ENCODE results near the gene LRIG1. TPM values are rescaled to one million over a fixed set of nuclear protein-coding genes. Genes with fewer than 3 reads are reported as not detected.
A peak's percentile ranks its signal among the peaks of the same experiment; 100 is the strongest.

Gene LRIG1
- total and polyA plus RNA-seq, 7 donors = 9.8 to 119 (median 41.1) TPM

GRCh38 chr3:66538390-66538789 lies 37.6 kb upstream of the LRIG1 start:
- TF ChIP-seq, protein P1, sequence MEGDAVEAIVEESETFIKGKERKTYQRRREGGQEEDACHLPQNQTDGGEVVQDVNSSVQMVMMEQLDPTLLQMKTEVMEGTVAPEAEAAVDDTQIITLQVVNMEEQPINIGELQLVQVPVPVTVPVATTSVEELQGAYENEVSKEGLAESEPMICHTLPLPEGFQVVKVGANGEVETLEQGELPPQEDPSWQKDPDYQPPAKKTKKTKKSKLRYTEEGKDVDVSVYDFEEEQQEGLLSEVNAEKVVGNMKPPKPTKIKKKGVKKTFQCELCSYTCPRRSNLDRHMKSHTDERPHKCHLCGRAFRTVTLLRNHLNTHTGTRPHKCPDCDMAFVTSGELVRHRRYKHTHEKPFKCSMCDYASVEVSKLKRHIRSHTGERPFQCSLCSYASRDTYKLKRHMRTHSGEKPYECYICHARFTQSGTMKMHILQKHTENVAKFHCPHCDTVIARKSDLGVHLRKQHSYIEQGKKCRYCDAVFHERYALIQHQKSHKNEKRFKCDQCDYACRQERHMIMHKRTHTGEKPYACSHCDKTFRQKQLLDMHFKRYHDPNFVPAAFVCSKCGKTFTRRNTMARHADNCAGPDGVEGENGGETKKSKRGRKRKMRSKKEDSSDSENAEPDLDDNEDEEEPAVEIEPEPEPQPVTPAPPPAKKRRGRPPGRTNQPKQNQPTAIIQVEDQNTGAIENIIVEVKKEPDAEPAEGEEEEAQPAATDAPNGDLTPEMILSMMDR (IDR thresholded peaks at IDR 0.05) = no peak
- ATAC-seq = no peak
- Histone ChIP-seq H3K27me3 (ENCODE audit: insufficient read depth in 3 of 3, low read length in 2 of 3) (no peaks in the 10 kb centered on the region), H3K4me3 (no peak overlapping the region), H3K27ac (no peak overlapping the region), H3K9me3 (no peaks in the 10 kb centered on the region), H3K4me1 (peaks cover 8% of the 10 kb centered on the region), H3K36me3 (ENCODE audit: insufficient read depth in 1 of 2, low read depth in 1 of 2) (no peaks in the 10 kb centered on the region)
- intact Hi-C loops (cut with DNase I) = no loop called here
- no peak for DNase-seq

DNA sequence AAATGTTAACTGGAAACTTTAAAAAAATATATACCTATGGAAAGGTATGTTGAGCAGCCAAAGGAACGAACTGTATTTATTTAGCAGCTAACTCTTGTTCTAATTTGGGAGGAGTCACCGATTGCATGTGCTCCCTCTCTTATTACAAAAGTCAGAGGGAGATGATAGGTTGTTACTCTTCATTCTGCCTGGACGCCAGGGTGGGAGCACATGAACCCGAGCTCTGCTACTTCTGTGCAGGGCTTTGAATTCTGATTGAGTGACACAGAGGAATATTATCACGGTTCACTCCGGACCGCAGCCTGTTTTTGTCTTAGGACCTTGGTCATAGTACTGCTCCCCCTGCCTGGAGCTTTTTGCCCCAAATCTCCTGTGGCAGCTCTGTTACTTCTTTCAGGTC lies 36.9 kb upstream of the LRIG1 start:
- WGBS, 3 donors = 26 to 50% (median 32%) methylated on average over 7 of the region's 7 CpGs
- Histone ChIP-seq H3K4me1 (peaks cover 8% of the 10 kb centered on the region), H3K9me3 (no peaks in the 10 kb centered on the region), H3K27me3 (ENCODE audit: insufficient read depth in 3 of 3, low read length in 2 of 3) (no peaks in the 10 kb centered on the region), H3K36me3 (ENCODE audit: insufficient read depth in 1 of 2, low read depth in 1 of 2) (no peaks in the 10 kb centered on the region), H3K27ac (no peak overlapping the region), H3K4me3 (no peak overlapping the region)
- TF ChIP-seq, protein P1 (IDR thresholded peaks at IDR 0.05) = no peak
- intact Hi-C loops (cut with DNase I) = no loop called here
- peak; percentile 37 to 66 (median 60) for ATAC-seq
- DNase-seq = no peak

DNA sequence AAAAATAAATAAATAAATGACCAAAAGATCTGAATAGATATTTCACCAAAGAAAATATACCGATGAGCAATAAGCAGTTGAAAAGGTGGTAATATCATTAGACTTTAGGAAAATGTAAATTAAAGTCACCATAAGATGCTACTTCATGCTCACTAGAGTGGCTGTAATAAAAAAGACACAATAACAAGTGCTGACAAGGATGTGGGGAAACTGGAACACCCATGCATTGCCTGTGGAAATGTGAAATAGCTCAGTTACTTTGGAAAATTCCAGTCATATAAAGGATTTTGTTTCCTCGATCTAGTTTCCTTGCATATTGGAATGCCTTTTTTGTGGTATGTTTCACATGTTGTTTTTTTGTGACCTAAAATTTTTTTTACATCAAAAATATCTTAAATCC lies 36.0 kb upstream of the LRIG1 start:
- ATAC-seq = no peak
- no peak overlapping the region for H3K4me3 ChIP-seq
- 96% methylated on average over 2 of the region's 2 CpGs for WGBS, 3 donors
- DNase-seq = no peak
- H3K36me3 ChIP-seq (ENCODE audit: insufficient read depth in 1 of 2, low read depth in 1 of 2) = no peaks in the 10 kb centered on the region
- intact Hi-C loops (cut with DNase I) = no loop called here
- H3K27ac ChIP-seq = no peak overlapping the region
- TF ChIP-seq, protein P1 (IDR thresholded peaks at IDR 0.05) = no peak
- H3K4me1 ChIP-seq = peaks cover 8% of the 10 kb centered on the region
- H3K27me3 ChIP-seq (ENCODE audit: insufficient read depth in 3 of 3, low read length in 2 of 3) = no peaks in the 10 kb centered on the region
- H3K9me3 ChIP-seq = no peaks in the 10 kb centered on the region

- Histone ChIP-seq H3K9me3 (no peaks in the 10 kb centered on the region), H3K27me3 (ENCODE audit: insufficient read depth in 3 of 3, low read length in 2 of 3) (no peaks in the 10 kb centered on the region), H3K4me3 (no peak overlapping the region), H3K36me3 (ENCODE audit: insufficient read depth in 1 of 2, low read depth in 1 of 2) (no peaks in the 10 kb centered on the region), H3K27ac (no peak overlapping the region), H3K4me1 (peaks cover 8% of the 10 kb centered on the region)
- ATAC-seq (no peak), DNase-seq (no peak)
- TF ChIP-seq, protein P1 (IDR thresholded peaks at IDR 0.05) = no peak
- intact Hi-C loops (cut with DNase I) = no loop called here
- WGBS, 3 donors = 79 to 83% (median 82%) methylated on average over 6 of the region's 6 CpGs
Measured at GRCh38 chr3:66534304-66534845, 33.6 kb upstream of the LRIG1 start.

DNA sequence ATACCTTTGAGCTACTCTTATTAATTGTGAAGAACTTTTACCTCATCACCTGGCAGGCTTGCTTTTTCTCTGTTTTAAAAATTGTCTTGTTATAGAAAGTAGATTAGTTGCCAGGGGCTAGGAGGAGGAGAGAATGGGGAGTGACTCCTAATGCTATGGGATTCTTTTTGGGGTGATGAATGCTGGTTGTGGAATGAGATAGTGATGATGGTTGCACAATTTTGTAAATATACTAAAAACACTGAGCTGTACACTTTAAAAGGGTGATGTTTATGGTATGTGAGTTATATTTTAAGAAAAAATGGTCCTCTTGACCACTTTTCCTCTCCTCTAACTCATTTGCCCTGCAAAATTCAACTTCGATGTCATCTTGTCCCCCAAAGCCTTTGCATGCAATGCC lies 31.8 kb upstream of the LRIG1 start:
- WGBS, 3 donors = 87 to 97% (median 91%) methylated on average over 1 of the region's 1 CpG
- TF ChIP-seq, protein P1 (IDR thresholded peaks at IDR 0.05) = no peak

More for the DNA sequence above, 31.8 kb upstream of the LRIG1 start:
- no peak overlapping the region for H3K4me3 ChIP-seq
- H3K36me3 ChIP-seq (ENCODE audit: insufficient read depth in 1 of 2, low read depth in 1 of 2) = no peaks in the 10 kb centered on the region
- H3K27ac ChIP-seq = no peak overlapping the region
- ATAC-seq = no peak
- no peaks in the 10 kb centered on the region for H3K9me3 ChIP-seq
- no peak for DNase-seq
- no peaks in the 10 kb centered on the region for H3K27me3 ChIP-seq (ENCODE audit: insufficient read depth in 3 of 3, low read length in 2 of 3)
- intact Hi-C loops (cut with DNase I) = no loop called here
- peaks cover 5% of the 10 kb centered on the region for H3K4me1 ChIP-seq

Data from psoas muscle (tissue), 8 donors.